OCI-LY7 (cell line): ENCODE measurements around the gene RUVBL1.

ENCODE experiments used
- CTCF ChIP-seq: fragments of 200-600 bp; sonication (generic); conservative IDR thresholded peaks from 2 replicates; pipeline ENCODE4 v1.5.1; 2014; ENCODE audit warnings: mild to moderate bottlenecking, antibody characterized with exemption, low read length, moderate library complexity, mixed read lengths
- EZH2phosphoT487 ChIP-seq: fragments of 200-600 bp; sonication (generic); IDR thresholded peaks from 2 replicates; pipeline ENCODE4 v1.6.1; 2018; ENCODE audit warnings: low read depth, borderline replicate concordance, mild to moderate bottlenecking, mixed run types, antibody characterized with exemption, low read length, moderate library complexity, mixed read lengths

DNA sequence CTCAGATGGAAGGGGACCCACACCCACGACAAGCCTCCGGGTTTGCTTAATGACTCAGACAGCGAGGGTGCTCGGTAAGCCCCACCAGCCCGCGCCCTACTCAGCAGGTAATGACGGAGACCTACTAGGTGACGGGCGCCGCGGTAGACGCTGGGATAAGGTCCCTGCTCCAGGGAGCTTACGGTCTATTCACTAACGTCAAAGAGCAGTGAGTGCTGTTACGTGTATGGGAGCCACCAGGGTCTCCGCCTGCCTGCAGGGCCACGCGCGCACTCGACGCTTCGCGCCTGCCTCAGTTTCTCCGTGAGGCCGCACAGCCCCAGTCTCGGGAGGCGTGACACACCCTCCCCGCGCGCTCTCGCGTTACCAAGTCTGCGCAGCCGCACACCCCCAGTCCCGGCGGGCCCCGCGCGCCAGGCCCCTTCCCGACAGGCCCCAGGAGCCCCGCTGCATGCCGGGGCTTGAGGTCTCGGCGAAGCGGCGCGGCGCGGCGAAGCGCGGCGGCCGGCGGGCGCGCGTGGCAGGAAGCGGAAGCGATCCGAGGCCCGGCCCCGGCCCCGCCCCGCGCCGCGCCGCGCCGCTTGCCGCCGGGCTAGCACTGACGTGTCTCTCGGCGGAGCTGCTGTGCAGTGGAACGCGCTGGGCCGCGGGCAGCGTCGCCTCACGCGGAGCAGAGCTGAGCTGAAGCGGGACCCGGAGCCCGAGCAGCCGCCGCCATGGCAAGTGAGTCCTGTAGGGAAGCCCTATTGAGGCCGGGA is 71.6 kb downstream of the RUVBL1 start, which contains the start of gene SEC61A1:
- TF ChIP-seq CTCF: no peak
- no peak for TF ChIP-seq EZH2phosphoT487
